PFSK-1 (cell line): Measurements from ENCODE around the gene FCHSD1.

Experiments
- FOXP2 ChIP-seq: optimal IDR thresholded peaks from 2 replicates; pipeline ENCODE3; 2011; ENCODE audit warnings: borderline replicate concordance, control low read depth, inconsistent platforms; ENCODE audit not compliant: insufficient read depth; ENCODE audit errors: extremely low read length, extremely low read depth
- POLR2AphosphoS5 ChIP-seq: IDR thresholded peaks from 2 replicates; pipeline ENCODE4 v1.6.1; 2012; ENCODE audit warnings: low read depth, mild to moderate bottlenecking, control low read depth, low read length, moderate library complexity
- SIN3A ChIP-seq: IDR thresholded peaks from 2 replicates; pipeline ENCODE4 v1.6.1; 2012; ENCODE audit warnings: mild to moderate bottlenecking, low read length, moderate library complexity, borderline replicate concordance; ENCODE audit not compliant: insufficient read depth
- TAF1 ChIP-seq: IDR thresholded peaks from 2 replicates; pipeline ENCODE4 v1.6.1; 2012; ENCODE audit warnings: low read length, control low read depth, borderline replicate concordance; ENCODE audit not compliant: insufficient read depth

DNA sequence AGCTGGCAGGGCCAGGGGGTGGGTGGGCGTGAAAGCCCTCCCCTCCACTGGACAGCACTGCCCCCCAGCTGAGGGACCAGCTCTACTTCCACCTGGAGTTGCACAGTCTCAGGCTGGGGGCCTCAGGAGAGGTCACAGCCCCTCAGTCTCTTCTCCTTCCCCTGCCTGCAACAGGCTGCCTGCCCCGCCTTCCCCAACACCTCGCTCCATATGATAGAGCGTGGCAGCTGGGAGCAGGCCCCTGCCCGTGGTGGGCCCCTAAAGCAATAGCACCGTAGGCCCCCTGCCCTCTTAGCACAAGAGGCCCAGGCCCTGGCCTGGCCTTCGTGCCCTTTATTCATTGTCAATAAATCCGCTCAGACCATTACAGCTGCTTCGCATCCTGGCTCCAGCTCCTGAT, 10.5 kb downstream of the FCHSD1 start:
- no peak for TF ChIP-seq POLR2AphosphoS5
- TF ChIP-seq TAF1 = no peak
- no peak for TF ChIP-seq FOXP2
- no peak for TF ChIP-seq SIN3A
